Activated CD4-positive, alpha-beta T cell treated with anti-CD3 and anti-CD28 coated beads, Interleukin-2, amount 50 U/mL, for 1 hour (primary cell): ENCODE measurements around the gene ZBTB7C.

ENCODE experiments used
- DNase-seq: peaks from one replicate; pipeline ENCODE4 v3.0.0-alpha.2; 2020

Gene ZBTB7C

DNA sequence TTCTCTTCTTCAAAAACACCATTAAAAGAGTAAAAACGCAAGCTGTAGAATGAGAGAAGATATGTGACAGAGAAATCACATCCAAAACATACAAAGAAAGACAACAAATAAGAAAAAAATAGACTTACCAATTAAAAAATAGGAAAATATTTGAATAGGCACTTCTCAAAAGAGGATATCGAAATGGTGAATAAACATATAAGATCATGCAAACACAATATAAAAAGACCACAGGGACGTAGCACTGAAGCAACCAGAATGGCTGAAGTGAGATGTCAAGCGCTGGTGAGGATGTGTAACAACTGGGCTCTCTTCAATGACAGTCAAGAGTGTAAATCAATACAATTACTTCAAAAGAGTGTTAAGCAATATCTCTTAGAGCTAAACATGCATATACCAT is 202.3 kb downstream of the ZBTB7C start:
- DNase-seq: no peak

DNA sequence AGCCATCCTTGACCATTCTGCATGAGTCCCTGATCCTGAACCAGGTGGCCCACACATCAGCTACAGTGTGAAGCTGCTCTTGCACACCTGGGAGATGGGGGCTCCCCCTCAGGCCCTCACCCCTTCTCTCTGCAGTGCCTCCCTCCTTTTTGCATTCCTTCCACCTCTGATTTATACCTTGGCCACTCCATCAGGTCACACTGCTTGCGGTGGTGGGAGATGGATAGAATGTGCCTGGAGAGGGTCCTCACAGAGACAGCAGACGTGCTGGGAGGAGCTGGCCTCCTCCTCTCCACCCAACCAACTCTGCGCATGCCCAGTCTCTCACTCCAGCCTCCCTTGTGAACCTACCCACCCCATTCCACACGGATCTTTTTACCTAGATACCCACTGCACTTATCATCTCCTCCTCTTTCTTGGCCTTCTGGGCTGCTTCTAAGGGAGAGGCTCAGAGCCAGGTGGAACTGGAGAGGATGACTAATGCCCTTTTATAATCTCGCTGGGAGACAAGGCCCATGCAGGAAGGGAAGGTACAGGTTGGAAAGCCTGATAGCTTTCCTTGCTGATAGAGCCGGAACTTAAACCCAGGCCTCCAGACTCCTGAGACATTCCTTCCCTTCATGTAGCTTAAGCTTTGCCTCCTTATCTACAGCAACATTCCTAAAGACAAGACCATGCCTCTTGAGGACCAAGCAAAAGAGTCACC is 205.1 kb downstream of the ZBTB7C start:
- DNase-seq: no peak

DNA sequence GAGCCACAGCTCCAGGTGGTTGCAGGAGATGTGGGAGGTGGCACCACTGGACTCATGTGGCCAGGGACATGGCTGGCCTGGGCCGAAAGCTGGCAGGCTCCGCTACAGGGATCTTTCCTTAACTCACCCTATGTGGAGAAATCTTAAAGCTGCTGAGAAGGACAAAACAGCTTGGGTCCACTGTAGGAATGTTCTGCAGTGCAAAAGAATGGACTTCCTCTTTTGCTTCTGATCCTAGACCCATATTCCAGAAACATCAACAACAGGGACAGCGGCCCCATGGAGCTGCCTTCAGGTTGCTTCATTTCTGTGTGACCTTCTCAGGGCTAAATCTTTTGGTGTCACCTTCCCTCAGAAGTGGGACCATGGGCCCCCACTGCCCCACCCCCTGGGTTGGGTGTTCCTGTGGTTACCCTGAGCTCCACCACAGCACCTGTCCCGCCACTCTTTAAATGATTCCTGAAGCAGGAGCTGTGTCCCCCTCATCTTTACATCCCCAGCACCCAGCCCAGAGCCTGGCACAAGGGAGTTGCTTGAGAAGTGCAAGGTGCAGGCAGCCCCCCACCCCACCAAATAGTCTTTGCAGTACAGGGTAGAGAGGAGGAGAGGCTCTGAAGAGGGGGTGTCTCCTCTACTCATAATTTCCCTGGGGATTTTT is 205.8 kb downstream of the ZBTB7C start:
- no peak for DNase-seq

DNA sequence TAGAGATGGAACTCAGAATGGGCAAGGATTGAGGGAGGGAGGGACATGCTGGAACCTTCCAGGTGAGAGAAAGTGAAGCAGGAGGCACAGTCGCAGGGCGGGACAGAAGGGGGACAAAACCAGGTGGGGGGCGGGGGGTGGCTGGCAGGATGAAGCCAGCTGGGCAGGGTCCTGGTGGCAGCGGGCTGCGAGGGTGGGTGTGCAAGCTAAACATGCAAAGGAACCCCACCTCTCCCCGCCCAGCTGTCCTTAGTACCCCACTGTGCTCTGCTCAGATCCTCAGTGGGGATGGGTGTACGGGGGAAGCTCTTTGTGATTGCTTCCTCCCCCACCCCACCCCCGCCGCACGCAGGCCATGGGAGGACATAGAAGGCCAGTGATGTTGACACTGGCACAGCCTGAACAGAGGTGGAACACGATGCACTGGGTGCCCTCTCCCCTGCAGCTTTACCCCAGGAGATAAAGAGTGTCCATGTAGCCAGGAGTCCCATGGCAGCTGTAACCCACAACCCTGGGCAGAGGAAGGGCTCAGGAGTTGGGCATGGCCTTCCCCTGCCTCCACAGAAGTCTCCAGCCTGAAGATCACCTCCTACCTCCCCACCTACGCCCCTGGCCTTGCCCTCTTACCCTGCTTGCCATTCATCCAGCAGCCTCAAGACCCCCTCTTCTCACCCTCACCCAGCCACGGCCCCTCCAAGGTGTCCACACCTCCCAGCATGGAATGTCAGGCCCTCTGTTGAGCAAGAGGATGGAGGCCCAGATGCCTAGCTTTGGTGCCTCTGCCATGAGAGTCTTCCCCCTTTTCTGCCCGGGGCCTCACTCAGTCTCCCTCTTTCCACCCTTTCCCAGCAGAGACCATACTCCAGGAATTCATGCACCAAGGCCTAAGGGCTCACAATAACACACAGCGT is 206.6 kb downstream of the ZBTB7C start:
- no peak for DNase-seq

DNA sequence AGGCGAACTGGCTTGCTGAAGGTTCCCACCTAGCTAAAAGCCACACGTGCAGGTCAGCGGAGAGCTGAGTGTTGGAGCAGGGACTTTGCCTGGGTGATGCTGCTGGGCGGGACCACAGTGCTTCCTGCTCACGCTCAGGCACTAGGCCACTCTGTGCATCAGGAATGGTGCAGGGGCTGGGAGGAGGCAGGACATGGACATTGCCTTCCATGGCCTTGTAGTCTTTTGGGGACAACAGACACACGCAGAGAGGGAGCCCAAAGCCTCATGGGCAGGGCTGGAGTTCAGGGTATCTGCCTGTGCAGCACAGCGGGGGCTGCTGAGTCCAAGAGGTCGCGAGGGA is 207.2 kb downstream of the ZBTB7C start:
- no peak for DNase-seq

- no peak for DNase-seq
Measured at GRCh38 chr18:48201337-48202005, 207.7 kb downstream of the ZBTB7C start.

GRCh38 chr18:48200631-48201336 is 208.4 kb downstream of the ZBTB7C start:
- no peak for DNase-seq

DNA sequence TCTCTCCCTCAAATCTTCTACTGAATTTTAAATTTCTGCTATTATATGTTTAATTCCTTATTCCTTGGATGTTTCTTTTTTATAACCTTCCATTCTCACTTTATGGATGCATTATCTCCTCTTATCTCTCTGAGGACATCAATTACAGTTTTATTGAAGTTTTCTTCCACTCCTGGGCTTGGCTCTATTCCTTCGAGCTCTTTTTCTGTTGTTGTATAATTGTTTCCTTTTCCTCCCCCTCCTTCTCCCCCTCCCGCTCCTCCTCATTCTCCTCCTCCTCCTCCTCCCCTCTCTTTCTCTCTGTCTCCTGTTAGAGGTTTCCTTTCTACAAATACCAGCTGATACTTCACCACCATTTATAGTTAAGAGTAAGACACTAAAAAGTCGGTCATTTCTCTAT is 209.8 kb downstream of the ZBTB7C start:
- DNase-seq: no peak

- DNase-seq: no peak
Measured at GRCh38 chr18:48197819-48198218, 211.4 kb downstream of the ZBTB7C start.

DNA sequence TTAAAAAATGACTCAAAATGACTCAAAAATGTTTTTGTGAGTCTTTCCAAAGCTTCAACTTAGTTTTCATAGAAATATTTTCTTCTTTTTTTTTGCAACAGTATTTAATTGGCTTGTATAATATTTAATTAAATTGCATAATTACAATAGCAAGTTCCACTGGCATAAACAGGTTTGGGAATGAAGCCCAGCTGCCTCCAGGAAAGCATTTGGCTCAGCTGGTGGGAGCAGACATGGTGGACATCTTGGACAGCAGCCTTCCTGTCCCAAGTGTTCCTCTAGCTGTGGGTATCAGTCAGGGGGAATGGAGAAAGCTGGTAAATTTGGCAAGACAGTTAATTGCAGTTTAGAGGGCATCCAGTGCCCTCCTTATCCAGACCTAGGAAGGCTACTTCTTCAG is 213.4 kb downstream of the ZBTB7C start:
- no peak for DNase-seq

- no peak for DNase-seq
Measured at GRCh38 chr18:48194591-48195181, 214.5 kb downstream of the ZBTB7C start.

DNA sequence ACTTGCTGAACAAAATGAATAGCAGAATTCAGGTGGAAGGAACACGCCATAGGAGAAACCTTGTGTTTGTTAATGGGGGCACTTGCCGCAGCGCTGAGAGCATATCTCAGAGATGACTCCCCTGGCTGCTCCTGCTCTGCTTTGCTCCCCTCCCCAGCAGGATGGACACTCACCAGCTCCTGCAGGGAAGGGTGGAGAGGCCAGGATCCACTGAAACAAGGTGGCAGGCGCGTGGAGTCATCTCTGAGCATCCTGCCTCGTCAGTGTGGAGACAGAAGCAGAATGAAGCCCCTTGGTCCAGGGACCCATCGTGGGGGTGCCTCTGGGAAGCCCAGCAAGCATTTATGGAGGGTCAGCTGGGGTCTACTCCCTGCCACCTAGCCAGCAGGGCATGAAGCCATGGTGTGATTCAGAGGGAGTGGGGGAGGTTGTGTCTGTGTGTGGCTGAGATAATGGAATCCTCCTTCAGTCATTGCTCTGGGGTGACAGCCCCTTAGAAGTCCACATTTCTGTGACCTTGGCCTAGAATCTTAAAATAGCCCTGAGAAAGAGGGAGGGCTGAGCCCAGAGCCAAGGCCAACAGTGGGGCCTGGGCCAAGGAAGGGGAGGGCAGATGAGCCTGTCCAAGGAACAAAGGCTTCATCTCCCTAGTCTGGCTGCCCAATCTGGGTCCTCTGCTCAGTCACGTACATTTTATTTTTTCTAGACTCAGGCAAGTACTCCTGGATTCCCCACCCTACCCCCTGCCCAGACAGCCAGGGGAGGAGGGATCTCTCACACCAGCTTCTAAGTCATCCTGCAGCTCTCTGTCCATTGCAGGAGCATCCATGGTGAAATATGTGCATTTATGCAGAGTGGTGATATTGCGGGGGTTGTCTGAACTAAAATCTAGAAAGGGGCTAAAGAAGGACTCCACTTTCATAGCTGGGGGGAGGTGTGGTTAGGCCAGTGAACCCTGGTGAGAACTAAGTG is 215.4 kb downstream of the ZBTB7C start:
- DNase-seq: no peak

GRCh38 chr18:48192542-48192941 is 216.6 kb downstream of the ZBTB7C start:
- no peak for DNase-seq

DNA sequence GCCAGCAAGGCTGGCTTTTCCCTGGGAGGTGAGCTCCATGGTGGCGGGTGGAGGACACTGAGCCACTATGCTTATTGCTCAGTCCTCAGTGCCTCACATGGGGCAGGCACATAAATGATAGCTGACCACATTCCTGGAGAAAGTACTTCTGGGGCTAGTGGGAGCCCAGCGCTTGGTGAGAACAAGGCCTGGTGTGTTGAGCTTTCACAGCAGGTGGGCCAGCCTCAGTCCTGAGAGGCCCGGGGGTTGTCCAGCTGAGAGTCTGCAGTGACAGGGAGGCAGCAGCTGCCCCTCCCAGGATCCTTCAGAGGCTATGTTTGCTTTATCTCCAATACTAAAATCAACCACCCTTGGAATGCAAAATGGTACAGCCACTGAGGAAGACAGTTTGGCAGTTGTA is 217.7 kb downstream of the ZBTB7C start:
- no peak for DNase-seq

- no peak for DNase-seq
Measured at GRCh38 chr18:48190994-48191393, 218.2 kb downstream of the ZBTB7C start.

DNA sequence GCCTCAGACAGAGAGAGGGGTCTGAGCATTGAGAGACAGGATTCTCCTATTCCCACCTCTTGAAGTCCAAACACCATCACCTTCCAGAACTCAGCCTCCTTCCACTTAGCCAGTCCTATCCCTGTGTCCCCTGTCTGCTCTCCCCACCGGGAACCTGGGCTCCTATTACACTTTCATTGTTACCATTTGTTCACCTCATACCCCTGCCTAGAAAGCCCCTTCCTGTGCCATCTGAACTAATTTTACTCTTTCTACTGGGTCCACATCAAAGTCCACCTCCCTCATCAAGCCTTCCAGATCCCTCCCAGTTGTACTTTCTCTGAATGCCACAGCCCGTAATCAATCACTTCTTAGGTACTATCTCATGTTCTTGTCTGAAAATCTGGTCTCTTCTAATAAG is 220.6 kb downstream of the ZBTB7C start:
- no peak for DNase-seq

DNA sequence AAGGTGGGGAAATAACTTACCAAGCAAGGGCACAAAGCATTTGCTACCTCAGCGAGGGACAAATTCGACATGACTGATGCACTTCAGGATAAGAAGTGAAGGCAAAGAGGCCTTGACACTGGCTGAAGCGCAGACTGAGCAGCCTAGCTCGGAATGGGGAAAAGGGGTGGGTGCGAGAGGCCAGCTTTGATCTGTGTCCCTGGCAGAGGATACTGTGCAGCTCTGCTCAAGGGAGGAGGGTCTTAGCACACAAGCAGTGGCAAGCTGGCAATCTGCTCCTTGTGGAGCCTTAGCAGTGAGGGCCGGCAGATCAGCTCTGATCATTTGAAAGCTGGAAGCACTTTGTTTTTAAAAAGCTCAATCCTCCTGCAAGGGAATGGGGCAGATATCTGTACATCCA is 222.3 kb downstream of the ZBTB7C start:
- DNase-seq: no peak

GRCh38 chr18:48186131-48186766 is 222.9 kb downstream of the ZBTB7C start:
- no peak for DNase-seq

DNA sequence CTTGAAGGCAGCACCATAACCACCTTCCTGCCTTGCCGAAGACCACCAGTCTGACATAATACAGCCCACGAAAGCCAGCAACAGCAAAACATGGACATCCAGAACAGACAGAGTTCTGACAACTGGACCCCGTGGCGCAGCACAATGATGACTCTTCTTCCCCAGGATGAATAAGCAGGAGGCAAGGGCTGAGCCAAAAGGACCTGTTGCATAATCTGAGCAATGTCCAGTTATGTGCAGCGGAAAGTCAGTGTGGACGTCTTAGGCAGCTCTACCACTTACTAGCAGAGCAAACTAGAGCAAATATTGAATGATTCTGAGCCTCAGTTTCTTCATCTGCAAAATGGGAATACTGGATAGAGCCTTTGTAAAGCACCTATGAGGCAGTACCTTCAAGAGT is 225.1 kb downstream of the ZBTB7C start:
- no peak for DNase-seq

- DNase-seq: no peak
Measured at GRCh38 chr18:48183613-48184012, 225.6 kb downstream of the ZBTB7C start.

DNA sequence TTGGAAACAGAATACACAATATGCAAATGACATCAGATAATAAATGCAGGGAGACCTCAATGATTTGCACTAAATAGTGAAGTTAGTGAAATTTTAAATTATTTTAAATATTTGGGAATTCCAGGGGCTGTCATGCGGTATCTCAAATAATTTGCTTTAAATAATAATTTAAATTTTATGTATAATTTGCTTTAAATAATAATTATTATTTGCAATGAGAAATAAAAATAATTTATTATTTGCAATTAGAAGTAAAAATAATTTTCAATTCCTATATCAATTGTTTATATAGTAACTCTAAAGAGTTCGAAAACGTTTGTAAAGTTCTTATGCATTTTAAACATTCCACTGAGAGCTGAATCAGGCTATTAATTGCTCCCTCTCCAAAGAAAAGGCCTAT is 226.4 kb downstream of the ZBTB7C start:
- DNase-seq: no peak
